Epithelial cell of esophagus (primary cell): Measurements from ENCODE around the gene ING5.

Experiments
- DNase-seq: peaks from one replicate; pipeline ENCODE4 v3.0.0; 2010; ENCODE audit warnings: low read depth
- H3K4me3 ChIP-seq: 2 replicates; pipeline ENCODE4 v1.5.1; 2011; ENCODE audit warnings: mild to moderate bottlenecking, low read length, control low read depth
- TF ChIP-seq, protein P1 (sequence below): IDR thresholded peaks from 2 replicates; pipeline ENCODE4 v1.5.1; 2011; ENCODE audit warnings: low read depth, mild to moderate bottlenecking, low read length, control low read depth, inconsistent platforms; ENCODE audit not compliant: insufficient read depth; ENCODE audit errors: missing control alignments

The ING5 gene

DNA sequence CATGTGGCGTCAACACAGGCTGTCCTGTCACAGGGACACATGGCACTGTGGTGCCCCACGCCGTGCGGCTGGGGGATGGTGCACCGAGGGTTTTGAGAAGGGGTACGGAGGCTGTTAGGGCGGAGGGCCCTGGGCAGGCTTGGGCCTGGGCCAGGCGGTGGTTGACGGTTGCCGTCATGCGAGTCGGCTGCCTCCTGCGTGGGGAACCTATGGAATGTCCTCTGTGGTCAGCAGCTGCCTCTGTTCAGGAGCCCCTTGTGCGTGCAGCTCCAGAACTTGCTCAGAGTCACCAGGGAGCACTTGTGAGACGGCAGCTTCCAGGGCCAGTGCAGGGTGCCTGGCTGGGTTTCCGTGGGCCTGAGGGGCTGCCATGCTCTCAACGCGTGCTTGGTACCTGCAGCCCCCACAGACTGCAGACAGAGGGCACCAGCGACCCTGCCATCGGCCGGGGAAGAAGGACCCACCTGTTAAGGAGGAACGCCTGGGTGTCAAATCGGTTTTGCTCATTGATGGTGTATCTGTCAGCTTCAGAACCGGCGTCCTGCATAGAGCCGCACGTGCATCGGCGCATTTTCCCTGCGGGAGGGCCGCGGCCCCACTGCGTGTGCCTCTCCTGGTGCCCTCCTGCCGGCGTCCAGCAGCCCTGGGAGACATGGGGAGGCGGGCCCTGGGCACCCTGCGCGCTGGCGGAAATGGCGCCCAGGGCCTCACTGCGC, 22.6 kb downstream of the ING5 start:
- TF ChIP-seq, protein P1, sequence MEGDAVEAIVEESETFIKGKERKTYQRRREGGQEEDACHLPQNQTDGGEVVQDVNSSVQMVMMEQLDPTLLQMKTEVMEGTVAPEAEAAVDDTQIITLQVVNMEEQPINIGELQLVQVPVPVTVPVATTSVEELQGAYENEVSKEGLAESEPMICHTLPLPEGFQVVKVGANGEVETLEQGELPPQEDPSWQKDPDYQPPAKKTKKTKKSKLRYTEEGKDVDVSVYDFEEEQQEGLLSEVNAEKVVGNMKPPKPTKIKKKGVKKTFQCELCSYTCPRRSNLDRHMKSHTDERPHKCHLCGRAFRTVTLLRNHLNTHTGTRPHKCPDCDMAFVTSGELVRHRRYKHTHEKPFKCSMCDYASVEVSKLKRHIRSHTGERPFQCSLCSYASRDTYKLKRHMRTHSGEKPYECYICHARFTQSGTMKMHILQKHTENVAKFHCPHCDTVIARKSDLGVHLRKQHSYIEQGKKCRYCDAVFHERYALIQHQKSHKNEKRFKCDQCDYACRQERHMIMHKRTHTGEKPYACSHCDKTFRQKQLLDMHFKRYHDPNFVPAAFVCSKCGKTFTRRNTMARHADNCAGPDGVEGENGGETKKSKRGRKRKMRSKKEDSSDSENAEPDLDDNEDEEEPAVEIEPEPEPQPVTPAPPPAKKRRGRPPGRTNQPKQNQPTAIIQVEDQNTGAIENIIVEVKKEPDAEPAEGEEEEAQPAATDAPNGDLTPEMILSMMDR: peak; percentile 22
- DNase-seq: no peak
- no peak overlapping the region for H3K4me3 ChIP-seq

DNA sequence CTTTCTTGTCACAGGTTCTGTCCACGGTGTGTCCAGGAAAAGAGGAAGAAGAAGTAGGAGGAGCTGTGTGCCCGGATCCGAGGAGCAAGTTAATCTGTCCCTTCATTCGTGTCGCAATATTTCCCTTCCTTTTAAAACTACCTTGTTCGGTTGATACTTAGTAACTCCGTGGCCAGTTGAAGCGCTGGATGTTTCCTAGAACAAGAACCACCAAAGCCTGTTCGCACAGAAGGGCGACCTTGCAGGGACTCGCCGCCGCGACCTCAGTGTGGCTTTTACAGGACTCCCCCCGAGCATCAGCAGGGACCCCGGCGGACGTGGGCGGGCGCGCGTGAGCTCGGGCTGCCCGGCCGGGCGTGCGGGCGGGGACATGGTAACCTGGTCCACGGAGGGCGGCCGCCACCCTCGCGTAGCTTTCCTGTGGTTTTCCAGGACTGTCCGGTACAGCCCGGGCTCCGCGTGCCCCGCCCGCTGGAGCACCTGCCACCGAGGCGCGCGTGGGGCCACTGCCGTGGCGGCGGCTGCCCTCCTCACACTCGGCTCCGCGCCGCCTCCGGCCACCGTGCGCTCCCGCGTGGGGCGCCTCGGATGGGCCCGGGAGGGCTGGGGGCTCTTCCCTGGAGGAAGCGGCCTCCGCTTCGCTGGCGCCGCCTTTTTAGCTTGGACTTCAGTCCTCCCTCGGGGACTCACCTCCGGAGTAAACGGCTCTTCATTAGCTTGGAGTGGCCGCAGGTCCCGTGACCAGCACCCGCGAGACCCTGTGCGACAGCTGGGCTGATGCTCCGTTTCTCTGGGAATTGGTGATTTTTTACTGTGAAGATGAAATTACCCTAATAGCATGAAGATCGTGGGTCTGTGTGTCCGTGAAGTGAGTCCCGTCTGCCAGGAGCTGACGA, 23.4 kb downstream of the ING5 start:
- TF ChIP-seq, protein P1: no peak
- DNase-seq: no peak
- no peak overlapping the region for H3K4me3 ChIP-seq

DNA sequence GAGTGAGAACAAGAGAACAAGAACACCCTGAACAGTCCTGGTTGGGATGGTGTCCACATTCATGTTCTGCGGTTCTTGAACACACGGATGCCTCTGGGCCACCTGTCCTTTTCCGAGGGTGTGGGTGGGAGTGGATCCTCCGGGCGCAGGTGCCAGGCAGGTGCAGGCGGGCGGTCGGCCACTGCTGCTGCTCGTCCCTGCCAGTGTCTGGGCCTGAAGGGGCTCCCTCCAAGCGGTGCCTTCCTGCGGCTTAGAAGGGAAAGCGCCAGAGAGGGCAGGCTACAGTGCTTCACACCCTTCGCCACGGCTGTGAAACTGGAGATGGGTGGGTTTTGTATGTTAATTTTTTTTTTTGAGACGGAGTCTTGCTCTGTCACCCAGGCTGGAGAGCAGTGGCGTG, 24.6 kb downstream of the ING5 start:
- no peak for DNase-seq
- TF ChIP-seq, protein P1: no peak
- H3K4me3 ChIP-seq: no peak overlapping the region

DNA sequence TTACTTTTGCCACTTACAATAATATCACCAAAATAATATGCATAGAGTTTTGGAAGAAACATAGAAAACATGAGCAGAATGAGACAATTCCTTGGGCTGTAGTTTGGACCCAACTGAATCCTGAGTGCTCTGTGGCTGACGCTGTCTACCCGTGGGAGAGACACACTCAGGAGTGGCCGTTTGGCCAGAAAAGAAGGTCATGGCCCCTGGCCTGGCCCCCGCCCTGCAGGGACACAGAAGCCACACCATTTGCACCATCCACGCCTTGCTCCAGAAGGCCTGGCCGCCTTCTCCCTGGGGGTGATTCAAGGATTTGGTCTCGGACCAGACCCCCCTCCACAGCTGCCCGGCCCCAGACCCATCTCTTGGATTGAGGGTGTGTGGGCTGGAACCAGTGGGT, 26.2 kb downstream of the ING5 start:
- TF ChIP-seq, protein P1: no peak
- no peak overlapping the region for H3K4me3 ChIP-seq
- DNase-seq: no peak

DNA sequence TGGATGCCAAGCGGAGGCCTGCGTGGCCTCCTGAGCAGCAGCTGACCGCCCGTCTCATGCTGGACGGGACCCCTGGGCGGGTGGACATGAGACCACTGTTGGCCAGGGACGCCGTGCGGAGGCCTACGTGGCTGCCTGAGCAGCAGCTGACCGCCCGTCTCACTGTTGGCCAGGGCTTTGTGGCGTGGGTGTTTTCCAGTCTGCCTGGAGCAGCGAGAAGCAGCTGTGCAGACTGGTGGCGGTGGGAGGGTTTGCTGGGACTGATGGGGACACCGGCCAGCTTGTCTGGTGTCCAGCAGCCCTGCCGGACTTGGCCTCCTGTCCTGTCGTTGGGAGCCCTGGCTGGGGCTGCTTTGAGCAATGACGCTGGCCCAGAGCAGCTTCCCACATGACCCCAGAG, 26.8 kb downstream of the ING5 start:
- DNase-seq: no peak
- no peak overlapping the region for H3K4me3 ChIP-seq
- TF ChIP-seq, protein P1: no peak

DNA sequence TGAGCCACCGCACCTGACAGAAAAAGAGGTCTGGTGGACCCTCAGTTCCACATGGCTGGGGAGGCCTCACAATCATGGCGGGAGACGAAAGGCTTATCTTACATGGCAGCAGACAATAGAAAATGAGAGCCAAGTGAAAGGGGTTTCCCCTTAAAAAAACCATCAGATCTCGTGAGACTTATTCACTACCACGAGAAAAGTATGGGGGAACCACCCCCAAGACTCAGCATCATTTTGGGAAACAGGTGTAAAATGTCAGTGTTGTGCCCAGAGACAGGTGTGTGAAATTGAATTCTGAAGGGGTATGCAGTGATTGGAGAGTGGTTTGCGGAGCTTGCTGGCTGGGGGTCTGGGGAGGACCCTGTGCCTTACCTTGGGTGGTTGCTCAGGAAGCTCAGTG, 28.0 kb downstream of the ING5 start:
- no peak for DNase-seq
- TF ChIP-seq, protein P1: no peak
- no peak overlapping the region for H3K4me3 ChIP-seq
